ENCODE data around the gene COLGALT1.
"Not testable (repeated sequence)": the region's sequence is repeated elsewhere in the genome, so short reads cannot be mapped to it uniquely, and the experiment has no call there.

COLGALT1 gene

DNA sequence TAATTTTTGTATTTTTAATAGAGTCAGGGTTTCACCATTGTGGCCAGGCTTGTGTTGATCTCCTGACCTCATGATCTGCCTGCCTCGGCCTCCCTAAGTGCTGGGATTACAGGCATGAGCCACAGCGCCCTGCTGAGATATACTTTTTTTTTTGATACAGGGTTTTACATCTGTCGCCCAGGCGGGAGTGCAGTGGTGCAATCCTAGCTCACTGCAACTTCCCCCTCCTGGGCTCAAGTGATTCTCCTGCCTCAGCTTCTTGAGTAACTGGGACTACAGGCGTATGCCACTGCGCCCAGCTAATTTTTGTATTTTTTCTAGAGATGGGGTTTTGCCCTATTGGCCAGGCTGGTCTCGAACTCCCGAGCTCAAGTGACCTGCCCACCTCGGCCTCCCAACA, 2.0 kb downstream of the COLGALT1 start:
- peaks cover 4% of the 10 kb centered on the region for H3K27me3 Mint-ChIP-seq
- H3K4me3 Mint-ChIP-seq = peak overlapping the region; percentile 81
- peaks cover 21% of the 10 kb centered on the region for H3K36me3 Mint-ChIP-seq
- no peaks in the 10 kb centered on the region for H3K9me3 Mint-ChIP-seq
- peaks cover 29% of the 10 kb centered on the region for H3K4me1 Mint-ChIP-seq
- H3K27ac Mint-ChIP-seq = no peak overlapping the region
- no peak for DNase-seq
- CTCF ChIA-PET = interaction anchor here (1.0 kb wide), 1 partner anchor 16 kb away, joined by 3 read pairs; no protein-coding TSS in a partner anchor

DNA sequence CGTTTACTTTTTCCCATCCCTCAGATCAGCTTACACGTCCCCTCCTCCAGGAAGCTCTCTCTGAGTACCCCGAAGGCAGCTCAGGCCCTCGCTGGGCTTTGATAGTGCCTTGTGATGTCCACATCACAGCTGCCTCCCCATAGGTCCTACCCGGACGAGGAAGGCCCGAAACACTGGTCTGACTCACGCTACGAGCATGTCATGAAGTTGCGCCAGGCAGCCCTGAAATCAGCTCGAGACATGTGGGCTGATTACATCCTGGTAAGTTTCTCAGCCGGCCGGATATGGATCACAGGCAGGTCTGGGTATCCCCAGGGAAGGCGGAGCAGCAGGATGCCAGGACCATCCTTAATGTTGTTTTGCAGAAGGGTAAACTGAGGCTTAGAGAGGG, 4.8 kb downstream of the COLGALT1 start:
- Mint-ChIP-seq H3K27ac (no peak overlapping the region), H3K9me3 (no peaks in the 10 kb centered on the region), H3K4me1 (peaks cover 20% of the 10 kb centered on the region), H3K27me3 (no peaks in the 10 kb centered on the region), H3K36me3 (peaks cover 28% of the 10 kb centered on the region), H3K4me3 (no peak overlapping the region)
- CTCF ChIA-PET = interaction anchor here (0.6 to 2.5 kb wide), 3 partner anchors 13 to 65 kb away, joined by 3 to 13 read pairs (median 5); no protein-coding TSS in a partner anchor
- no peak for DNase-seq

DNA sequence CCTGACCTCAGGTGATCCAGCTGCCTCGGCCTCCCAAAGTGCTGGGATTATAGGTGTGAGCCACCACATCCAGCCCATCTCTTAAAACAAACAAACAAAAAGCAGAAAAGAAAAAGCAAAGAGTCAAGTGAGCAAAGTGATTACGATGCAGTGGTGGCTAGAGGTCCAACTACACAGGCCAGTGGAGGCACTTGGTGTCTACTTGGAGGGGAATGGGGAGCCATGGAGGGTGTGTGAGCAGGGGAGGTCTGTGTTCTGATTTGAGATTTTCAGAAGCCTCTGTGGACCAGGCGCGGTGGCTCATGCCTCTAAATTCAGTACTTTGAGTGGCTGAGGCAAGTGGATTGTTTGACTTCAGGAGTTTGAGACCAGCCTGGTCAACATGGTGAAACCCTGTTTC, 6.6 kb downstream of the COLGALT1 start:
- Mint-ChIP-seq H3K27ac (peak overlapping the region; percentile 42), H3K4me3 (no peak overlapping the region), H3K4me1 (peaks cover 10% of the 10 kb centered on the region), H3K27me3 (no peaks in the 10 kb centered on the region), H3K9me3 (no peaks in the 10 kb centered on the region), H3K36me3 (peaks cover 28% of the 10 kb centered on the region)
- no peak for DNase-seq
- CTCF ChIA-PET = interaction anchor here (1.1 kb wide), 1 partner anchor 11 kb away, joined by 7 read pairs; no protein-coding TSS in a partner anchor

DNA sequence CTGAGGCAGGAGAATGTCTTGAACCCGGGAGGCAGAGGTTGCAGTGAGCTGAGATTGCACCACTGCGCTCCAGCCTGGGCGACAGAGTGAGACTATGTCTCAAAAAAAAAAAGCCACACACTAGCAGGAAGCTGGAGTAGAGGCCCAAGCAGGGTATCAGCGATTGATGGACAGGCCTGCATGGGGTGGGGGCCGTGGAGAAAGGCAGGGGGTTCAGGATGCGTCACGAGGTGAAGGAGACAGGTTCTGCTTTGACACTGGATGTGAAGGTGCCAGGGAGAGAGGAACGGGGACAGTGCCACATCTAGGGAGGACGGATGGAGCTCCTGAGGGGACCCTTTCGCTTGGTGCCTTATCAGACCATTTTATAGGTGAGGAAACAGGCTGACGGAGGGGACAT, 7.1 kb downstream of the COLGALT1 start:
- CTCF ChIA-PET = interaction anchor here (0.9 to 1.1 kb wide), 2 partner anchors 11 to 66 kb away, joined by 3 to 7 read pairs; no protein-coding TSS in a partner anchor
- no peak overlapping the region for H3K27ac Mint-ChIP-seq
- H3K36me3 Mint-ChIP-seq = peaks cover 29% of the 10 kb centered on the region
- no peaks in the 10 kb centered on the region for H3K9me3 Mint-ChIP-seq
- H3K4me3 Mint-ChIP-seq = no peak overlapping the region
- no peaks in the 10 kb centered on the region for H3K27me3 Mint-ChIP-seq
- DNase-seq = no peak
- H3K4me1 Mint-ChIP-seq = peaks cover 6% of the 10 kb centered on the region

DNA sequence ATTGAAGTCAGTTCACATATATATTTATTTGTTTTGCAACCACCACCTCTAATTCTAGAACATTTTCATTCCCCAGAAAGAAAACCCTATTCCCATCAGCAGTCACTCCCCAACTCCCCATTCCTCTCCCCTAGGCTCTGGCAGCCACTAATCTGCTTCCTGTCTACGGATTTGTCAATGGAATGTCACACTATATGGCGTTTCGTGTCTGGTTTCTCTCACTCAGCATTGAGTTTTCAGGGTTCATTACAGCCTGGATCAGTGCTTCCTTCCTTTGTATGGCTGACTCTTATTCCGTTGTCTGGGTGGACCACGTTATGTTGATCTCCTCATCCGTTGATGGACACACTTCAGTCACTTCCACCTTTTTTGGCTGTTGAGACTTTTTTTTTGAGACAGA, 9.3 kb downstream of the COLGALT1 start:
- Mint-ChIP-seq H3K27me3 (no peaks in the 10 kb centered on the region), H3K4me1 (peaks cover 5% of the 10 kb centered on the region), H3K4me3 (no peak overlapping the region), H3K9me3 (no peaks in the 10 kb centered on the region), H3K36me3 (peaks cover 35% of the 10 kb centered on the region), H3K27ac (no peak overlapping the region)
- CTCF ChIA-PET = no interaction called here
- DNase-seq = no peak

DNA sequence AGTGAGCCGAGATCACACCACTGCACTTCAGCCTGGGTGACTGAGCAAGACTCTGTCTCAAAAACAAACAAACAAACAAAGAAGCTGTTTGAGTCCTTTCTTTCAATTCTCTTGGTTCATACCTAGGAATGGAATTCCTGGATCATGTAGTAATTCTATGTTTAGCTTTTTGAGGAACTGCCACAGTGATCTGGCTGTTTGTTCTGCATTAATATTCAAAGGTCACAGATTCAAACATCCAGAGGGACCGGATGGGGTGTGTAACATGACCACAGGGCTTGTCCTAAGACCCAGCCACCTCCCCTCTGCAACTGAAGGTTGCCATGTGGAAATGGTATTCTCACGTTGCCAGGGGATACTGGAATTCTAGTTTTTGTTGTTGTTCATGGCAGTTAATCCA, 10.2 kb downstream of the COLGALT1 start:
- CTCF ChIA-PET = no interaction called here
- peaks cover 30% of the 10 kb centered on the region for H3K36me3 Mint-ChIP-seq
- H3K4me3 Mint-ChIP-seq = no peak overlapping the region
- no peaks in the 10 kb centered on the region for H3K27me3 Mint-ChIP-seq
- no peaks in the 10 kb centered on the region for H3K9me3 Mint-ChIP-seq
- H3K27ac Mint-ChIP-seq = no peak overlapping the region
- DNase-seq = no peak
- peaks cover 5% of the 10 kb centered on the region for H3K4me1 Mint-ChIP-seq

DNA sequence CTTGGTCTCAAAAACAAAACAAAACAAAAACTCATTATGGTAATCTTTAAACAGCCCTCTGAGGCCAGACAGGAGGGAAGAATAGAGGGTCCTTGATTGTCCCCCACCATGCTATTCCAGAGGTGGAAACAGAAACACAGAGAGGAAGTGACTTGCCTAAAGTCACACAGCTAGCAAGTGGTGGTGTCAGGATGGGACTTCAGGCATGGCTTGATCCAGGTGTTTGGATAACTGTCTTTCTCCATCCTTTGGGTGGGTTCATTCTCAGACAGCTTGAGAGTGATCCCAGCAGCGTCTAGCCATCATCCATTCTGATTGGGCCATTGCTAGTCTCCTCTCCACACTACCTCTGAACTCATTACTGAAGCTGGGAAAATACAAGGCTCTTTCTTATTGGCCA, 12.5 kb downstream of the COLGALT1 start:
- Mint-ChIP-seq H3K27me3 (no peaks in the 10 kb centered on the region), H3K4me3 (no peak overlapping the region), H3K27ac (no peak overlapping the region), H3K9me3 (no peaks in the 10 kb centered on the region), H3K4me1 (no peaks in the 10 kb centered on the region), H3K36me3 (peaks cover 32% of the 10 kb centered on the region)
- DNase-seq = no peak
- CTCF ChIA-PET = interaction anchor here (1.8 kb wide), 1 partner anchor 72 kb away, joined by 4 read pairs; no protein-coding TSS in a partner anchor

DNA sequence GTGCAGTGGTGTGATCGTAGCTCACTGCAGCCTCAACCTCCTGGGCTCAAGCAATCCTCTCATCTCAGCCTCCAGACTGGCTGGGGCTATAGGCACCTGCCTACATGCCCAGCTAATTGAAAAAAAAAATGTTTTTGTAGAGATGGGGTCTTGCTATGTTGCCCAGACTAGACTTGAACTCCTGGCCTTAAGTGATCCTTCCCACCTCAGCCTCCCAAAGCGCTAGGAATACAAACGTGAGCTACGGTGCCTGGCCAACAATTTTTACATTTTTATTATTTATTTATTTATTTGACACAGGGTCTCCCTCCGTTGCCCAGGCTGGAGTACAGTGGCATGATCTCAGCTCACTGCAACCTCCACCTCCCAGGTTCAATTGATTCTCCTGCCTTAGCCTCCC, 14.8 kb downstream of the COLGALT1 start:
- H3K36me3 Mint-ChIP-seq = peaks cover 32% of the 10 kb centered on the region
- H3K27me3 Mint-ChIP-seq, H3K4me1 Mint-ChIP-seq, H3K27ac Mint-ChIP-seq, DNase-seq, H3K4me3 Mint-ChIP-seq, CTCF ChIA-PET, H3K9me3 Mint-ChIP-seq: not testable (repeated sequence)

DNA sequence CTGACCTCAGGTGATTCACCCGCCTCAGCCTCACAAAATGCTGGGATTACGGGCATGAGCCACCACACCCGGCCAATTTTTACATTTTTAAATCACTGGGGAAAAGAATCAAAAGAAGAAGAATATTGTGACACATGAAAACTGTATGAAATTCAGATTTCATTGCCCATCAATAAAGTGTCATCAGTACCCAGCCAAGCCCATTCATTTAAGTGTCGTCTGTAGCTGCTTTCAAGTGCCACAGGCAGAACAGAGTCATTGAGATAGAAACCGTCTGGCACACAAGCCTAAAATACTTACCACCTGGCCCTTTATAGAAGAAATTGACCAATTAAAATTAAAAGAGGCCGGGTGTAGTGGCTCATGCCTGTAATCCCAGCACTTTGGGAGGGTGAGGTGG, 15.3 kb downstream of the COLGALT1 start:
- Mint-ChIP-seq H3K9me3 (no peaks in the 10 kb centered on the region), H3K4me3 (no peak overlapping the region), H3K4me1 (no peaks in the 10 kb centered on the region), H3K36me3 (peaks cover 33% of the 10 kb centered on the region), H3K27ac (no peak overlapping the region), H3K27me3 (no peaks in the 10 kb centered on the region)
- DNase-seq = no peak
- CTCF ChIA-PET = no interaction called here

DNA sequence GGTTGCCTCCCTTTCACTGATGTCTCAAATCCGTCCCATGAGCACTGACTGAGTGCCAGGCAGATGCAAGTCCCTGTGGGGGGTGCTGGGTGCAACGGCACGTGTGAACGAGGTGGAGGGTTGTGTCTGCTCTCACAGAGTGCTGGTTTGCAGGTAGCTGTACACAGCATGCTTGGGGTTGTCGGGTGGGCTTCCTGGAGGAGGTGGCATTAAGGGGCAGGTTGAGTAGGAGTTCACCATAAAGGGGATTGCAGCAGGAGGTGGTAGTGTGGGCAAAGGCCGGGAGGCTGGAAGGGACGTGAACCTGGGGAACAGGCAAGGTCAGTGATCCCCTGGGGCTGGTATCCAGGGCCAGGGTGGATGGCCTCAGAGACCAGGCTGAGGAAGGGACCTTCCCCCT, 17.2 kb downstream of the COLGALT1 start:
- CTCF ChIA-PET = interaction anchor here (0.9 to 4.7 kb wide), 9 partner anchors 10 to 211 kb away, joined by 3 to 48 read pairs (median 5); partner anchors contain the start of gene PGLS
- Mint-ChIP-seq H3K27ac (no peak overlapping the region), H3K4me1 (no peaks in the 10 kb centered on the region), H3K27me3 (no peaks in the 10 kb centered on the region), H3K9me3 (no peaks in the 10 kb centered on the region), H3K36me3 (peaks cover 39% of the 10 kb centered on the region), H3K4me3 (no peak overlapping the region)
- DNase-seq = no peak

DNA sequence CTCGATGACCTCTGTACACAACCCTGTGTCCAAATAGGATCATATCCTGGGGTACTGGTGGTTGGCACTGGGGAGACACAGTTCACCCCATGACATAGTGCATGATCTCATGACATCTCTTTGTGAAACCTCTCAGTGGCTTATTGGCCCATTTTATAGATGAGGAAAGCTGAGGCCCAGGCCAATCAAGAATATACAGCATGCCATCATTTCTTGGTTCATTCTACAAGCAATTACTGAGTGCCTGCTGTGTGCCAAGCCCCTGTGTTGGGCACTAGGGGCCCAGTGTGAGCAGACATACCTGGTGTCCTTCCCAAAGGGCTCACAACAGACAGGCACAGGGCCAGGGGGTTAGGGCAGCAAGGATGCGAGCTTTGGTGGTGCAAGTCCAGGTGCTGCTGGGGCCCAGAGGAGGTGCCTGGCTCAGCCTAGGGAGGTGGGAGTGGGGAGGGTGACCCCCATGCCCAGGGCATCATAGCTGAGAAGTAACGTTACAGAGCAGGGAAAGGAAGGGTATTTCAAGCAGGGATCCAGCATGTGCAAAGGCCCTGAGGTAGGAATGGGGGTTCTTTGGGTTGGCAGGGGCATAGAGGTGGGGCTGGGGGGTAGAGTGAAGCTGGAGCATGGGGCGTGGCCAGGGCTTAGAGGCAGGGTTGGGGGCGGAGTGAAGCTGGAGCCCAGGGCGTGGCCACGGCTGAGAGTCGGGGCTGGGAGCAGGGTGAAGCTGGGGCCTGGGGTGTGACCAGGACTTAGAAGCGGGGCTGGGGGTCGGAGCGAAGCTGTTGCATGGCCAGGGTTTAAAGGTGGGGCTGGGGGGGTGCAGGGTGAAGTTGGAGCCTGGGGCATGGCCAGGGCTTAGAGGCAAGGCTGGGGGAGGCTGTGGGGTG, 20.7 kb downstream of the COLGALT1 start:
- H3K4me3 Mint-ChIP-seq = no peak overlapping the region
- CTCF ChIA-PET = interaction anchor here (0.6 to 4.7 kb wide), 4 partner anchors 46 to 110 kb away, joined by 3 to 48 read pairs (median 3); no protein-coding TSS in a partner anchor
- H3K27ac Mint-ChIP-seq = no peak overlapping the region
- DNase-seq = no peak
- H3K4me1 Mint-ChIP-seq = peaks cover 7% of the 10 kb centered on the region
- no peaks in the 10 kb centered on the region for H3K27me3 Mint-ChIP-seq
- H3K9me3 Mint-ChIP-seq = no peaks in the 10 kb centered on the region
- peaks cover 47% of the 10 kb centered on the region for H3K36me3 Mint-ChIP-seq

DNA sequence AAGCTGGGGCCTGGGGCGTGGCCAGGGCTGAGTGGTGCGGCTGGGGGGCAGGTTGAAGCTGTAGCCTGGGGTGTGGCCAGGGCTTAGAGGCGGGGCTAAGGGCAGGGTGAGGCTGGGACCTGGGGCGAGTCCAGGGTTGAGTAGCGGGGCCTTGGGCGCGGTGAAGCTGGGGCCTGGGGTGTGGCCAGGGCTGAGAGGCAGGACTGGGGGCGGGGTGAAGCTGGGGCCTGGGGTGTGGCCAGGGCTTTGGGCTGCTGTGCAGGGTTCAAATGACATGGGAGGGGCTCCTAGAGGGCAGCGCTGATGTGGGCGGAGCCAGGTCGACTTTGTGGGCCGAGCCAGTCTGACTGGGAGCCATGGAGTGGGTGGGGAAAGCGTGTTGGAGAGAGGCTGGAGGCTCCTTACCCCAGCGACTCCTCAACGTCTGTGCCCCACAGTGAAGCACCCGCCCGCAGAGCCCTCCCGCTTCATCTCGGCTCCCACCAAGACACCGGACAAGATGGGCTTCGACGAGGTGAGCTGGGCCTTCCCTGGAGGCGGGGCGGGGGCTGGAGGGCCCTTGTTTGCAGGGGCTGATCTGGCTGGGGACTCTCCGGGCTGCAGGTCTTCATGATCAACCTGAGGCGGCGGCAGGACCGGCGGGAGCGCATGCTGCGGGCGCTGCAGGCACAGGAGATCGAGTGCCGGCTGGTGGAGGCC, 21.5 kb downstream of the COLGALT1 start:
- Mint-ChIP-seq H3K27me3 (no peaks in the 10 kb centered on the region), H3K9me3 (no peaks in the 10 kb centered on the region), H3K4me3 (no peak overlapping the region), H3K4me1 (peaks cover 7% of the 10 kb centered on the region), H3K27ac (no peak overlapping the region), H3K36me3 (peaks cover 51% of the 10 kb centered on the region)
- CTCF ChIA-PET = interaction anchor here (1.5 to 4.7 kb wide), 2 partner anchors 45 to 82 kb away, joined by 3 to 48 read pairs; no protein-coding TSS in a partner anchor
- DNase-seq = peak; percentile 30

DNA sequence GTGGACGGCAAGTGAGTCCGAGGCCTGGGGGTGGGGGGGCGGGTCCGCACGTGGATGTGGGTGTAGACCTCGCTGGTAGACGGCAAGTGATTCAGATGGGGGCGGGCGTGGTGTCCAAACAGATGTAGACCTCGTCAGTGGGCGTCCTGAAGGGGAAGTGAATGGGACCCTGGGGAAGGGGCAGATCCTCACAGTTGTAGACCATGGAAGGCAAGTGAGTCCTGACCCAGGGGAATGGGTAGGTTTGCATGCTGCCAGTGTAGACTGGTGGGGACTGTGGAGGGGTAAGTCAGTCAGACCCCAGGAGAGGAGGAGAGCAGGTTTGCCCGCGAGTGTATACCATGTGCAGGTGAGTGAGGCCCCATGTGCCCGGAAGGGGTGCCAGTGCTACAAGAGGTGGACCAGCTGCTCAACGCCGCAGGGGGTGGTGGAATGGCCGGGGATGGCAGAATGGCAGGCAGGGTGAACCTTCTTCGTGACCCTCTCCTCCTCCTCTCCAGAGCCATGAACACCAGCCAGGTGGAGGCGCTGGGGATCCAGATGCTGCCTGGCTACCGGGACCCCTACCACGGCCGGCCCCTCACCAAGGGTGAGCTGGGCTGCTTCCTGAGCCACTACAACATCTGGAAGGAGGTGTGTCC, 22.1 kb downstream of the COLGALT1 start:
- no peak overlapping the region for H3K27ac Mint-ChIP-seq
- no peak overlapping the region for H3K4me3 Mint-ChIP-seq
- peaks cover 52% of the 10 kb centered on the region for H3K36me3 Mint-ChIP-seq
- H3K4me1 Mint-ChIP-seq = peaks cover 7% of the 10 kb centered on the region
- CTCF ChIA-PET = no interaction called here
- H3K9me3 Mint-ChIP-seq = no peaks in the 10 kb centered on the region
- DNase-seq = no peak
- no peaks in the 10 kb centered on the region for H3K27me3 Mint-ChIP-seq

DNA sequence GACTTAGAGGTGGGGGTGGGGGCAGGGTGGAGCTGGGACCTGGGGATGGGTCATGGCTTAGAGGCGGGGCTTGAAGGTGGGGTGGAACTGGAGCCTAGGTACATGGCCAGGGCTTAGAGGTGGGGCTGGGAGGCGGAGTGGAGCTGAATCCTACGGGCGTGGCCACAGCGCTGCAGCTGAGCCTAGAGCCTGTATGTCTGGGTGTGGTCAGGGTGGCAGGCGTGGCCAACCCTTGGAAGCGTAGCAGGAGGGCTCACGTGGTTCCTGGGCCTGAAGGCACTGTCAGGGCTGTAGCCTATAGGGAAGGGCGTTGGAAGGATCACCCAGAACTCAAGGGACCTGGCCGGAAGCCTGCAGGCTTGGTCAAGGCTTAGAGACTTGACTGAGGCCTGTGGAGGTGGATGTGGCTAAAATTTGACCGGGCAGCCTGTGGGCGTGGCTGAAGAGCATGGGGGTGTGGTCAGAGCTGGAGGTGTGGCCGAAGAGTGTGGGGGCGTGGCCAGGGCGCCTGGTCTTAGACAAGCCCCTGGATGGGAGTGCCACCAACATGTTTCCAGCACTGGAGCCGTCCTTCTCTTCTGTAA, 24.3 kb downstream of the COLGALT1 start:
- Mint-ChIP-seq H3K36me3 (peaks cover 44% of the 10 kb centered on the region), H3K27me3 (no peaks in the 10 kb centered on the region)

More for the DNA sequence above, 24.3 kb downstream of the COLGALT1 start:
- no peak overlapping the region for H3K4me3 Mint-ChIP-seq
- H3K9me3 Mint-ChIP-seq = no peaks in the 10 kb centered on the region
- CTCF ChIA-PET = no interaction called here
- DNase-seq = peak; percentile 34
- H3K4me1 Mint-ChIP-seq = peaks cover 7% of the 10 kb centered on the region
- peak overlapping the region; percentile 62 for H3K27ac Mint-ChIP-seq

Data from activated naive CD4-positive, alpha-beta T cell treated with anti-CD3 and anti-CD28 coated beads, Interleukin-2, amount 10 ng/mL, durations not matched to agents 7 days and 5 days (primary cell).